ENCODE measurements around the gene ARHGEF19.
"Not testable (repeated sequence)": the region's sequence is repeated elsewhere in the genome, so short reads cannot be mapped to it uniquely, and the experiment has no call there.

The ARHGEF19 gene

GRCh38 chr1:16224472-16224871 is 12.0 kb upstream of the ARHGEF19 start (continued):
- no peak for TF ChIP-seq PRDM2 (tag by site-specific recombination; IDR thresholded peaks at IDR 0.05; ENCODE audit: borderline replicate concordance)
- TF ChIP-seq GLIS2 (tag by site-specific recombination; IDR thresholded peaks at IDR 0.05) = no peak
- TF ChIP-seq ZNF629 (tag by site-specific recombination; IDR thresholded peaks at IDR 0.05) = no peak
- TF ChIP-seq ZBTB48 (tag by site-specific recombination; IDR thresholded peaks at IDR 0.05) = no peak

GRCh38 chr1:16222716-16223115 is 10.3 kb upstream of the ARHGEF19 start:
- H3K4me3 ChIP-seq (ENCODE audit: low read depth, low read length); H3K9me3 ChIP-seq (ENCODE audit: control insufficient read depth, insufficient read depth, low read depth, low read length); H3K27ac ChIP-seq (ENCODE audit: extremely low read depth, low read depth, low read length); POLR2A ChIA-PET; H3K36me3 ChIP-seq (ENCODE audit: control insufficient read depth in 2 of 2, insufficient read depth in 1 of 2, low read length in 2 of 2); H3K4me1 ChIP-seq (ENCODE audit: control insufficient read depth, insufficient read depth, low read length): not testable (repeated sequence)
- CTCF ChIA-PET = interaction anchor here (0.8 to 1.7 kb wide), 3 partner anchors 15 to 140 kb away, joined by 4 to 5 read pairs (median 5); no protein-coding TSS in a partner anchor
- TF ChIP-seq ZNF341 (tag by site-specific recombination; IDR thresholded peaks at IDR 0.05; ENCODE audit: low read depth) (peak; percentile 31; the same call in 1 of the 2 replicates), ZFP37 (tag by site-specific recombination; IDR thresholded peaks at IDR 0.05) (0 out of 2 replicates have a peak, but pooled peaks have one; percentile 40), ZFP3 (tag by site-specific recombination; IDR thresholded peaks at IDR 0.05; ENCODE audit: low read depth) (0 out of 2 replicates have a peak, but pooled peaks have one; percentile 41), ZNF266 (tag by site-specific recombination; IDR thresholded peaks at IDR 0.05; ENCODE audit: low read depth) (peak; percentile 72; the same call in 1 of the 2 replicates), ZNF629 (tag by site-specific recombination; IDR thresholded peaks at IDR 0.05) (peak; percentile 61), ZNF140 (tag by site-specific recombination; IDR thresholded peaks at IDR 0.05) (peak; percentile 88), ZNF791 (tag by site-specific recombination; IDR thresholded peaks at IDR 0.05) (0 out of 2 replicates have a peak, but pooled peaks have one; percentile 66), ZNF518A (tag by site-specific recombination; conservative IDR thresholded peaks at IDR 0.05; ENCODE audit: low read depth) (peak; percentile 94), ZNF560 (tag by site-specific recombination; IDR thresholded peaks at IDR 0.05; ENCODE audit: borderline replicate concordance) (peak; percentile 78; the same call in 1 of the 2 replicates), ZNF580 (tag by site-specific recombination; IDR thresholded peaks at IDR 0.05) (0 out of 2 replicates have a peak, but pooled peaks have one; percentile 31), ZNF121 (tag by site-specific recombination; IDR thresholded peaks at IDR 0.05) (peak; percentile 86), ZXDB (tag by site-specific recombination; IDR thresholded peaks at IDR 0.05) (peak; percentile 56), REST (tag by site-specific recombination; IDR thresholded peaks at IDR 0.05) (peak; percentile 71), ZNF664 (tag by site-specific recombination; IDR thresholded peaks at IDR 0.05) (peak; percentile 80), ZNF394 (tag by site-specific recombination; IDR thresholded peaks at IDR 0.05; ENCODE audit: borderline replicate concordance) (peak; percentile 97), ZBTB21 (tag by site-specific recombination; IDR thresholded peaks at IDR 0.05) (0 out of 2 replicates have a peak, but pooled peaks have one; percentile 46), KLF7 (tag by site-specific recombination; IDR thresholded peaks at IDR 0.05; ENCODE audit: borderline replicate concordance) (peak; percentile 70; the same call in 1 of the 2 replicates), ZNF426 (tag by site-specific recombination; IDR thresholded peaks at IDR 0.05) (peak; percentile 93), ZNF404 (tag by site-specific recombination; IDR thresholded peaks at IDR 0.05) (peak; percentile 90; the same call in 1 of the 2 replicates)

Data from HEK293 (cell line).